ENCODE data around the gene GPR137.

GPR137 gene

GRCh38 chr11:64268025-64268892 lies 17.4 kb upstream of the GPR137 start:
- peak overlapping the region; percentile 39 for H3K9ac ChIP-seq (ENCODE audit: low read length)
- H3K27me3 ChIP-seq (ENCODE audit: control insufficient read depth in 1 of 2, insufficient read depth in 2 of 2, low read length in 2 of 2), result no peaks in the 10 kb centered on the region
- H3K27ac ChIP-seq (ENCODE audit: low read depth, low read length), result peak overlapping the region; percentile 99
- peaks cover 19% of the 10 kb centered on the region for H3K4me1 ChIP-seq (ENCODE audit: insufficient read depth, low read length)
- H3K36me3 ChIP-seq (ENCODE audit: insufficient read depth, low read length), result peaks cover 14% of the 10 kb centered on the region
- no peaks in the 10 kb centered on the region for H3K9me3 ChIP-seq (ENCODE audit: low read length)
- peak overlapping the region; percentile 77 to 94 for H3K4me3 ChIP-seq (ENCODE audit: low read depth in 1 of 2, low read length in 2 of 2)

GRCh38 chr11:64268893-64269539 lies 16.6 kb upstream of the GPR137 start:
- peaks cover 19% of the 10 kb centered on the region for H3K4me1 ChIP-seq (ENCODE audit: insufficient read depth, low read length)
- H3K36me3 ChIP-seq (ENCODE audit: insufficient read depth, low read length), result peaks cover 11% of the 10 kb centered on the region
- peak overlapping the region; percentile 39 for H3K9ac ChIP-seq (ENCODE audit: low read length)

GRCh38 chr11:64269540-64270220 lies 16.0 kb upstream of the GPR137 start:
- peaks cover 19% of the 10 kb centered on the region for H3K4me1 ChIP-seq (ENCODE audit: insufficient read depth, low read length)

More at GRCh38 chr11:64268893-64269539, 16.6 kb upstream of the GPR137 start:
- peak overlapping the region; percentile 99 for H3K27ac ChIP-seq (ENCODE audit: low read depth, low read length)
- H3K27me3 ChIP-seq (ENCODE audit: control insufficient read depth in 1 of 2, insufficient read depth in 2 of 2, low read length in 2 of 2), result no peaks in the 10 kb centered on the region
- H3K9me3 ChIP-seq (ENCODE audit: low read length), result no peaks in the 10 kb centered on the region
- H3K4me3 ChIP-seq (ENCODE audit: low read depth in 1 of 2, low read length in 2 of 2), result peak overlapping the region; percentile 77 to 94

GRCh38 chr11:64275031-64275800 lies 10.4 kb upstream of the GPR137 start:
- Histone ChIP-seq H3K9ac (ENCODE audit: low read length) (no peak overlapping the region), H3K4me1 (ENCODE audit: insufficient read depth, low read length) (peaks cover 6% of the 10 kb centered on the region), H3K27ac (ENCODE audit: low read depth, low read length) (no peak overlapping the region)

More at GRCh38 chr11:64269540-64270220, 16.0 kb upstream of the GPR137 start:
- Histone ChIP-seq H3K27ac (ENCODE audit: low read depth, low read length) (peak overlapping the region; percentile 99), H3K9me3 (ENCODE audit: low read length) (no peaks in the 10 kb centered on the region), H3K36me3 (ENCODE audit: insufficient read depth, low read length) (peaks cover 11% of the 10 kb centered on the region), H3K4me3 (ENCODE audit: low read depth in 1 of 2, low read length in 2 of 2) (peak overlapping the region; percentile 77 to 94), H3K27me3 (ENCODE audit: control insufficient read depth in 1 of 2, insufficient read depth in 2 of 2, low read length in 2 of 2) (no peaks in the 10 kb centered on the region), H3K9ac (ENCODE audit: low read length) (peak overlapping the region; percentile 73)

GRCh38 chr11:64275841-64276240 lies 9.8 kb upstream of the GPR137 start:
- H3K9ac ChIP-seq (ENCODE audit: low read length), result no peak overlapping the region
- no peaks in the 10 kb centered on the region for H3K9me3 ChIP-seq (ENCODE audit: low read length)

More at GRCh38 chr11:64275031-64275800, 10.4 kb upstream of the GPR137 start:
- no peak overlapping the region for H3K4me3 ChIP-seq (ENCODE audit: low read depth in 1 of 2, low read length in 2 of 2)
- H3K36me3 ChIP-seq (ENCODE audit: insufficient read depth, low read length), result peaks cover 24% of the 10 kb centered on the region
- H3K27me3 ChIP-seq (ENCODE audit: control insufficient read depth in 1 of 2, insufficient read depth in 2 of 2, low read length in 2 of 2), result no peaks in the 10 kb centered on the region
- H3K9me3 ChIP-seq (ENCODE audit: low read length), result no peaks in the 10 kb centered on the region

GRCh38 chr11:64276653-64277431 lies 8.8 kb upstream of the GPR137 start:
- Histone ChIP-seq H3K36me3 (ENCODE audit: insufficient read depth, low read length) (peaks cover 30% of the 10 kb centered on the region), H3K4me1 (ENCODE audit: insufficient read depth, low read length) (peaks cover 4% of the 10 kb centered on the region), H3K9me3 (ENCODE audit: low read length) (no peaks in the 10 kb centered on the region), H3K27ac (ENCODE audit: low read depth, low read length) (no peak overlapping the region), H3K27me3 (ENCODE audit: control insufficient read depth in 1 of 2, insufficient read depth in 2 of 2, low read length in 2 of 2) (no peaks in the 10 kb centered on the region), H3K4me3 (ENCODE audit: low read depth in 1 of 2, low read length in 2 of 2) (no peak overlapping the region), H3K9ac (ENCODE audit: low read length) (no peak overlapping the region)

More at GRCh38 chr11:64275841-64276240, 9.8 kb upstream of the GPR137 start:
- peaks cover 24% of the 10 kb centered on the region for H3K36me3 ChIP-seq (ENCODE audit: insufficient read depth, low read length)
- H3K27me3 ChIP-seq (ENCODE audit: control insufficient read depth in 1 of 2, insufficient read depth in 2 of 2, low read length in 2 of 2), result no peaks in the 10 kb centered on the region
- H3K27ac ChIP-seq (ENCODE audit: low read depth, low read length), result no peak overlapping the region
- no peak overlapping the region for H3K4me3 ChIP-seq (ENCODE audit: low read depth in 1 of 2, low read length in 2 of 2)
- H3K4me1 ChIP-seq (ENCODE audit: insufficient read depth, low read length), result peaks cover 6% of the 10 kb centered on the region

- no peaks in the 10 kb centered on the region for H3K9me3 ChIP-seq (ENCODE audit: low read length)
- no peak overlapping the region for H3K4me3 ChIP-seq (ENCODE audit: low read depth in 1 of 2, low read length in 2 of 2)
- peaks cover 35% of the 10 kb centered on the region for H3K36me3 ChIP-seq (ENCODE audit: insufficient read depth, low read length)
- no peak overlapping the region for H3K27ac ChIP-seq (ENCODE audit: low read depth, low read length)
- peaks cover 8% of the 10 kb centered on the region for H3K4me1 ChIP-seq (ENCODE audit: insufficient read depth, low read length)
- no peak overlapping the region for H3K9ac ChIP-seq (ENCODE audit: low read length)
- H3K27me3 ChIP-seq (ENCODE audit: control insufficient read depth in 1 of 2, insufficient read depth in 2 of 2, low read length in 2 of 2), result no peaks in the 10 kb centered on the region
Measured at GRCh38 chr11:64278576-64279190, 7.0 kb upstream of the GPR137 start.

- Histone ChIP-seq H3K27ac (ENCODE audit: low read depth, low read length) (no peak overlapping the region), H3K36me3 (ENCODE audit: insufficient read depth, low read length) (peaks cover 18% of the 10 kb centered on the region), H3K9ac (ENCODE audit: low read length) (no peak overlapping the region), H3K4me1 (ENCODE audit: insufficient read depth, low read length) (peaks cover 19% of the 10 kb centered on the region), H3K9me3 (ENCODE audit: low read length) (no peaks in the 10 kb centered on the region), H3K27me3 (ENCODE audit: control insufficient read depth in 1 of 2, insufficient read depth in 2 of 2, low read length in 2 of 2) (no peaks in the 10 kb centered on the region), H3K4me3 (ENCODE audit: low read depth in 1 of 2, low read length in 2 of 2) (no peak overlapping the region)
Measured at GRCh38 chr11:64281957-64282770, 3.5 kb upstream of the GPR137 start.

GRCh38 chr11:64283092-64283491 lies 2.6 kb upstream of the GPR137 start:
- no peak overlapping the region for H3K27ac ChIP-seq (ENCODE audit: low read depth, low read length)
- no peaks in the 10 kb centered on the region for H3K27me3 ChIP-seq (ENCODE audit: control insufficient read depth in 1 of 2, insufficient read depth in 2 of 2, low read length in 2 of 2)
- peaks cover 19% of the 10 kb centered on the region for H3K4me1 ChIP-seq (ENCODE audit: insufficient read depth, low read length)
- no peaks in the 10 kb centered on the region for H3K9me3 ChIP-seq (ENCODE audit: low read length)
- H3K4me3 ChIP-seq (ENCODE audit: low read depth in 1 of 2, low read length in 2 of 2), result no peak overlapping the region
- H3K9ac ChIP-seq (ENCODE audit: low read length), result peak overlapping the region; percentile 93
- H3K36me3 ChIP-seq (ENCODE audit: insufficient read depth, low read length), result peaks cover 16% of the 10 kb centered on the region
